HUES48 (cell line): Measurements from ENCODE around the gene NAMPT.
"Not testable (repeated sequence)": the region's sequence is repeated elsewhere in the genome, so short reads cannot be mapped to it uniquely, and the experiment has no call there.

ENCODE experiments used
- H3K27ac ChIP-seq: one replicate; pipeline ENCODE4 v1.7.0; 2013; ENCODE audit warnings: low read depth, low read length, inconsistent platforms
- H3K27me3 ChIP-seq: 2 replicates; pipeline ENCODE4 v1.6.1; 2013; ENCODE audit warnings: mild to moderate bottlenecking, low read length; ENCODE audit not compliant: control insufficient read depth, insufficient read depth
- H3K36me3 ChIP-seq: 2 replicates; pipeline ENCODE4 v1.6.1; 2013; ENCODE audit warnings: low read length; ENCODE audit not compliant: control insufficient read depth, insufficient read depth
- H3K4me1 ChIP-seq: 2 replicates; pipeline ENCODE4 v1.6.1; 2013; ENCODE audit warnings: mild to moderate bottlenecking, low read length; ENCODE audit not compliant: control insufficient read depth, insufficient read depth
- H3K4me3 ChIP-seq: 2 replicates; pipeline ENCODE4 v1.5.1; 2013; ENCODE audit warnings: mild to moderate bottlenecking, low read depth, low read length
- H3K9ac ChIP-seq: 2 replicates; pipeline ENCODE4 v1.6.1; 2013; ENCODE audit warnings: mild to moderate bottlenecking, low read depth, low read length, moderate library complexity
- H3K9me3 ChIP-seq: 2 replicates; pipeline ENCODE4 v1.6.1; 2013; ENCODE audit warnings: low read length; ENCODE audit not compliant: control insufficient read depth, insufficient read depth

NAMPT gene

DNA sequence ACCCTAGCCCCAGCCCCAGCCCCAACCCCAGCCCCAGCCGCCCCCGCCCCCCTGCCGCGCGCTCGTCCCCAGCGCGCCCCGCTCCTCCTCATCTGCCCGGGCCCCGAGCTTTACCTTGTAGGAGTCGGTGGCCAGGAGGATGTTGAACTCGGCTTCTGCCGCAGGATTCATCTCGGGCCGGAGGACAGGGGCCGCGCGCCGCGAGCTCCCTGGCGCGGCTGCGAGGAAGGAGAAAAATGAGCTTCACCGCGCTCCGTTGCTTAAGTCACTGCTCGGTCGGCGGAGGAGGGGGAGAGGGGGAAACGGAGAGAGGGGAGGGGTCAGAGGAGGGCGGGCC lies at the start of gene NAMPT:
Gene NAMPT, minus strand, starts transcription at position 270 of the 337 bp plus-strand sequence. Its CDS starts 99 bp downstream, at position 171.
- Histone ChIP-seq H3K27ac (peak within 1 kb of the TSS; percentile 95), H3K4me3 (peak within 1 kb of the TSS; percentile 97), H3K36me3 (no peaks in the 10 kb centered on the region), H3K27me3 (no peaks in the 10 kb centered on the region), H3K4me1 (peaks cover 24% of the 10 kb centered on the region), H3K9me3 (no peaks in the 10 kb centered on the region), H3K9ac (peak within 1 kb of the TSS; percentile 96)

DNA sequence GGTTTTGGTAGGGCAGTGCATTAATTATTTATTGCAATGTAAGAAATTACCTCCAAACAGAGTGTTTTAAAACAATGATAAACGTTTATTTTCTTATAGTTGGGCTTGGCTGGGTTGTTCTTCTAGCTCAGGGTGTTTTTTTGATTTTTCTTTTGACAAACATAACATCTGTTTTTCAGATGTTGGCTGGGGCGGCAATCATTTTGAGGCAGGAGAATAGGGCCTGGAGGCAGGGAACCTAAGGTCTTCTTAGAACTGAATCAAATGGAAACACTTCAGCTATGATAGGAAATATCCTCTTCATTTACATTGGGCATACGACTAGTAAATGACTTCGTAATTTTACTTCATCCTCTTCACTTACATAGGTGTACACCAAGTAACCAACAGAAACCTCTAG lies 47.4 kb upstream of the NAMPT start:
- Histone ChIP-seq H3K36me3 (no peaks in the 10 kb centered on the region), H3K4me3 (no peak overlapping the region), H3K27ac (no peak overlapping the region), H3K27me3 (no peaks in the 10 kb centered on the region), H3K9me3 (peaks cover 8% of the 10 kb centered on the region), H3K4me1 (no peaks in the 10 kb centered on the region), H3K9ac (no peak overlapping the region)

DNA sequence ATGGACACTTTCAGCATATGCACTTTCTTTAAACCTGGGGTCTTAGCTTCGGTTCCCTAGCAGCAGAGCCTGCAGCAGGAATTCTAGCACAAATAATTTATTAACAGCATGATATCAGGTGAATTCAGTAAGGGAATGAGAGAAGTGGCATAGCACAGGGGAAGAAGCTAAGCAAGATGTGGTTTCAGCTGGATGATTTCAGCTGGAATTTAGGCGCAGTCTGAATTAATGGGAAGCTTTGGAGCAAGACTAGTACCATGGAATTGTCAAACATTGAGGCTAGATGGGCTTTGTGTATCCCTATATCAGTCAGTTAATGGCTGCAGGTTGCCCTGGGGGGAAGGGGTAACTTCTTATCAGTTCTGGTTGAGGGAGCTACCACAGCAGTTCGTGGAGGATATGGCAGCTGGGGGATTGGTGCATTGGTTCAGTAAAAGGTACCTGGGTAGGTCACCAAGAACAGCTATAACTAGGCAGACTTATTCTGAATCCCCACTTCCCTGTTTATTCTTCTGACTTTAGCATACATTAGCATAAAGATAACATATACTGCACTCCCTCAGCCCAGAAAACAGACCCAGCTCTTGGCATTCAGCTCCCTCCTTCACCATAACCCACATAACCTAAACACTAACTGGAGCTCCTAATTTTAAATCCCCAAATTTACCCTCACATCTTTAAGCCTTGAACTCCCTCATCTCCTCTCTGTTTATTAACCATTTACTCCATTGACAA lies 46.8 kb upstream of the NAMPT start:
- Histone ChIP-seq H3K9me3 (peaks cover 2% of the 10 kb centered on the region; the same call in 1 of the 2 replicates), H3K27me3 (no peaks in the 10 kb centered on the region), H3K36me3 (no peaks in the 10 kb centered on the region), H3K27ac (no peak overlapping the region), H3K4me1 (no peaks in the 10 kb centered on the region), H3K4me3 (no peak overlapping the region), H3K9ac (no peak overlapping the region)

DNA sequence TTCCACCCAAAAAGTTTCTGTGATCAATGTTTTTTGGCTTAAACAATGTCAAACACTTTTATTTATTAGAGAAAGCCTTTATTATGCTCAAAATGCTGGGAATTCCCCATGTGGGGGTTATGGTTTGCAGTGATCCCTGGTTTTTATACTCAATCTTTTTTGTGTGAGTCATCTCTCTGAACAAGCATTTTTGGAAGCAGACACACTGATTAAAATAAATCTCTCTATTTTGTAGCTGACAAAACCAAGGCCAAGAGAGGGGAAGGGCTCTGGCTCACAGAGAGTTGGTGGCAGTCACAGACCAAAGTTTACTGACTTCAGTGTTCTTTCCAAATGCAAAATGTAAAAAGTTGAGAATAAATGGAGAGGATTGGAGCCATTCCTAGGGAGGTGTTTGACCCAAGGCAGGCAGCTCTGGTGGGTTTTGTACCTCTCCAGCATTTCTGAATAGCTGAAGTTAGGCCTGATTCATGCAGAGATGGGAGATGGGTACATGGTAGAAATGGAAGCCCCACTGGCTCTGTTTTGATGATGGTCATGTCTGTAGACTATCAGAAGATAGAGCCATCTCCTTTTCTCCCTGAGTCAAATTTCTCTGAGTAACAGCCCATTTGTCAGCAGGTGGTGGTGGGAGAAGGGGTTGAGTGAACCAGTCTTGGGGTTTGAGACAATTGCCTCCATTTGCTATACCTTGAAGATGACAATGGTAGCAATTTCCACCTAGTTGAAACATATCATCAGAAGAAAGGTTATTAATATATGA lies 45.4 kb upstream of the NAMPT start:
- no peaks in the 10 kb centered on the region for H3K27me3 ChIP-seq
- H3K36me3 ChIP-seq, result no peaks in the 10 kb centered on the region
- H3K27ac ChIP-seq, result no peak overlapping the region
- H3K9me3 ChIP-seq, result no peaks in the 10 kb centered on the region
- no peaks in the 10 kb centered on the region for H3K4me1 ChIP-seq
- no peak overlapping the region for H3K4me3 ChIP-seq
- no peak overlapping the region for H3K9ac ChIP-seq

DNA sequence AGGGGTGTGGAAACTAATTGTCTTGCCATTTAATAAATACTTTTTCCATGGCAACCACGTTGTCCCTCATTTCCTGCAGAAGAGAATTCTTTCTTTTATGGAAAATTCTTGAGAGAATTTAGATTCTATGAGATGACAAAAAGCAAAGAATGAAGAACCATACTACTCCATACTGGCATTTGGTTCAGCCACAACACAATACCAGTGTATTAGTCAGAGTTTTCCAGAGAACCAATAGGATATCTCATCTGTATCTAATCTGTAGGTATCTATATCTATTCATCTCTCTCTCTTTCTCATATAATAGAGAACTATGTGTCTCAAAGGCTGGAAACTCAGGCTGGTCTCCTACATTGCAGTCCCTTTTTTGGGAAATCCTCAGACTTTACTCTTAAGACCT lies 44.6 kb upstream of the NAMPT start:
- Histone ChIP-seq H3K4me3 (no peak overlapping the region), H3K36me3 (no peaks in the 10 kb centered on the region), H3K27me3 (no peaks in the 10 kb centered on the region), H3K4me1 (no peaks in the 10 kb centered on the region), H3K9ac (no peak overlapping the region), H3K27ac (no peak overlapping the region), H3K9me3 (no peaks in the 10 kb centered on the region)

DNA sequence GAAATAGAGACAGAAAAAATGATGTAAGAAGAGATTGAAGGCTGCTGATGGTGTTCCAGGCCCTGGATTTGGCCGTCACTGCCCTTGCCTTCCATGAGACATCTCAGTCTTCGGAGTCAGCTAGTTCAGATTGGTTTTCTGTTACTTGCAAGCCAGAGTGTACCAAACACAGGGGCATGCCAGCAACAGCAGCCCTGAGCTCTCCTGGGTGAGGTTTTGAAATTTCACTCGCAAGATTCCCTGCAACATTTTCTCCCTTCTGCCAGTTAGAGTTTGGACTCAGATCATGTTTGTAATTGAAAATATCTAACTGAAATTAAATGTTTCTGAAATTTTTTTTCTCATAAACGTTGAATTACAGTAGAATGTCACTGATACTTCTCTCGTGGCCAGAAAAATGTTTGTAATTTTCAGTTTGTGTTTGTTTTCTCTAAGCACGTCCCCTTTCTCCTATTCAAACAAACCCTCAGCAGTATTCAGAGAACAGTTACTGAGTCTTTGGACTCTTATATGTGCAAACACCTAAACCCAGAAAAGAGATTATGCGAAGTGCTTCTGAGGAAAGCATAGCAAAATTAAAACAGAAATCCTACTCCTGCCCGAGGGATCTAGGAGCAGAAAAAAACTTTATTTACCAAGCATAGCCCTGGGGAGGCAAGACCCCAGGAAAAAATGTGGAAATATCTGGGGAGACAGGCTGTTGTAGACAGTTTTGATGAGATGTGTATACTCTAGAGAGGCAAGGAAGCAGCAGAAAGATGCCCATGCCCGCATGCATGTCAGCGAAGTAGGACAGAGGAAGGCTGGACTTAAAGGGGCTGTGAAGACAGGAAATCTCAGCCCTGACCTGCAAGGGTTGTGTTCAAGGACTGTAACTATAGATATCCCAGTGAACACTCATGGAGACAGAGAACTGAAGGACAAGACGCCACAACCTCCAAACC lies 43.0 kb upstream of the NAMPT start:
- Histone ChIP-seq H3K4me3 (no peak overlapping the region), H3K36me3 (no peaks in the 10 kb centered on the region), H3K27ac (no peak overlapping the region), H3K27me3 (no peaks in the 10 kb centered on the region), H3K9ac (no peak overlapping the region), H3K4me1 (no peaks in the 10 kb centered on the region), H3K9me3 (no peaks in the 10 kb centered on the region)

DNA sequence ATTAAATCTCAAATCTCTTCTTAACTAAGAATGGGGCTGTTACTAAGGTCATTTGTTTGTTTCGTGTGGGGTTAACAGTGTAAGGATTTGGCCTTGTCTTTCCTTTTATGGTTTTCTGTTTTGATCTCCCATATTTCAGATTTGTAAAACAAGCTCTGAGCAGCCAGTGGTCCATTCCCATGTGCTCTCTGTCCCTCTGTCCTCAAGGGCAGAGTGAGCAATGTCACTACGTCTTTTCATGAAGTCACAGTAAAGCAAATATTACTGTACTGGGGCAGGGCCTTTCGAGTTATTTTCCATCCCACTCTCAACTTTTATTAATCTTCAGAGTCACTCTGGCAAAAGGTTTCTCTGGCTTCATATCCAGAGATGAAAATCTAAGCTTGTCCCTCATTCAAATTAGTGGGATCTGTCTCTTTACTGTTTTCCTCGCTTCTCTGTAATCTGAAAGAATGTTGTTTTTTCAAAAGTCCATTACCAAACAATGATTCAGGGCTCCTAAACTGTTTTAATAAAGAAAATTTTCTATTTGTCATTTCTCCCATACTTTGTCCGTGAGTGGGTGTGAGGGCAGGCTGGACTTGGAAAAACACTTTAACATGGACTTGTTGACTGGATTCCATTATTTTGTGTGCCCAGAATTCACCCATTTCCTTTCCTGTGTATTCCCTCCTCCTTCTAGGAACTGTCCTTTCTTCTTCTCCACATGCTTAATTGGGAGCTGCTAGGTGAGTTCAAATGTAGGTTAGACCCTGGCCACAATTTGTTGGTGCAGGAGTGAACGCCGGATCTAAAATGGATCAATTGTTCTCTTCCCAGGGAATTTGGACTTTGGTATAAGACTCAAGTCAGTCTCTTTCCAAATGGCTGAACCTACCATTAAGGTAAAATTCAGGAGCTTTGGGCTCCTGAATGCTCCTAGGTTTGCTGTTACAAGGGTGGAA lies 42.1 kb upstream of the NAMPT start:
- H3K27ac ChIP-seq, result no peak overlapping the region
- H3K9ac ChIP-seq, result no peak overlapping the region
- H3K4me1 ChIP-seq, result no peaks in the 10 kb centered on the region
- H3K27me3 ChIP-seq, result no peaks in the 10 kb centered on the region
- H3K4me3 ChIP-seq, result no peak overlapping the region
- H3K36me3 ChIP-seq, result no peaks in the 10 kb centered on the region
- no peaks in the 10 kb centered on the region for H3K9me3 ChIP-seq

DNA sequence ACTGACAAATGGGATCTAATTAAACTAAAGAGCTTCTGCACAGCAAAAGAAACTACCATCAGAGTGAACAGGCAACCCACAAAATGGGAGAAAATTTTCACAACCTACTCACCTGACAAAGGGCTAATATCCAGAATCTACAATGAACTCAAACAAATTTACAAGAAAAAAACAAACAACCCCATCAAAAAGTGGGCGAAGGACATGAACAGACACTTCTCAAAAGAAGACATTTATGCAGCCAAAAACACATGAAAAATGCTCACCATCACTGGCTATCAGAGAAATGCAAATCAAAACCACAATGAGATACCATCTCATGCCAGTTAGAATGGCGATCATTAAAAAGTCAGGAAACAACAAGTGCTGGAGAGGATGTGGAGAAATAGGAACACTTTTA lies 39.7 kb upstream of the NAMPT start:
- H3K9me3 ChIP-seq, result peaks cover 12% of the 10 kb centered on the region
- not testable (repeated sequence) for H3K27ac ChIP-seq, H3K4me1 ChIP-seq, H3K27me3 ChIP-seq, H3K4me3 ChIP-seq, H3K9ac ChIP-seq, H3K36me3 ChIP-seq

DNA sequence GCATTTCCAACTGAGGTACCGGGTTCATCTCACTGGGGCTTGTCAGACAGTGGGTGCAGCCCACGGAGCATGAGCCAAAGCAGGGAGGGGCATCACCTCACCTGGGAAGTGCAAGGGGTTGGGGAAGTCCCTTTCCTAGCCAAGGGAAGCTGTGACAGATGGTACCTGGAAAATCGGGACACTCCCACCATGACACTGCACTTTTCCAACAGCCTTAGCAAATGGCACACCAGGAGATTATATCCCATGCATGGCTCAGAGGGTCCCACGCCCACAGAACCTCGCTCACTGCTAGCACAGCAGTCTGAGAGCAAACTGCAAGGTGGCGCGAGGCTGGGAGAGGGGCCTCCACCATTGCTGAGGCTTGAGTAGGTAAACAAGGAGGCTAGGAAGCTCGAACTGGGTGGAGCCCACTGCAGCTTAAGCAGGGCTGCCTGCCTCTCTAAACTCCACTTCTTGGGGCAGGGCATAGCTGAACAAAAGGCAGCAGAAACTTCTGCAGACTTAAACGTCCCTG lies 35.5 kb upstream of the NAMPT start:
- H3K4me3 ChIP-seq, H3K4me1 ChIP-seq, H3K9ac ChIP-seq, H3K27me3 ChIP-seq, H3K36me3 ChIP-seq, H3K27ac ChIP-seq: not testable (repeated sequence)
- peaks cover 18% of the 10 kb centered on the region for H3K9me3 ChIP-seq

DNA sequence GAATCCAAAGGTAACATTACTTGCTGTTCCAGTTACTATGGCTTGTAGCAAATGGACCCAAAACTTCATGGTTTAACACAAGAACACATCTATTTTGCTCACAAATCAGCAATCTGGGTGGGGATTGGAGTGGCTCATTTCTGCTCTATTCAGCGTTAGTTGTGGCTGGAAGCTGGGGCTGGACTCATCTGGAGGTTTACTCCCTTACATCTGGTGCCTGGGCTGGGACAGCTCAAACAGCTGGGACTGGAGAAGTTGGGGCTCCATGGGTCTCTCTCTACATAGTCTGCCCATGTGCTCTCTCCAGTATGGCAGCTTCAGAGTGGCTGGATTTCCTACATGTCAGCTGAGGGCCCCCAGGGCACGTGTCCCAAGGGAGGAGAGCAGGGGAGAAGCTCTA lies 33.7 kb upstream of the NAMPT start:
- Histone ChIP-seq H3K36me3 (no peaks in the 10 kb centered on the region), H3K9ac (no peak overlapping the region), H3K9me3 (peaks cover 18% of the 10 kb centered on the region)

More for the DNA sequence above, 33.7 kb upstream of the NAMPT start:
- Histone ChIP-seq H3K27me3 (no peaks in the 10 kb centered on the region), H3K4me1 (no peaks in the 10 kb centered on the region), H3K4me3 (no peak overlapping the region), H3K27ac (no peak overlapping the region)
